Measurements from ENCODE around the gene ADAMTSL3.
"Not testable (repeated sequence)": the region's sequence is repeated elsewhere in the genome, so short reads cannot be mapped to it uniquely, and the experiment has no call there.

DNA sequence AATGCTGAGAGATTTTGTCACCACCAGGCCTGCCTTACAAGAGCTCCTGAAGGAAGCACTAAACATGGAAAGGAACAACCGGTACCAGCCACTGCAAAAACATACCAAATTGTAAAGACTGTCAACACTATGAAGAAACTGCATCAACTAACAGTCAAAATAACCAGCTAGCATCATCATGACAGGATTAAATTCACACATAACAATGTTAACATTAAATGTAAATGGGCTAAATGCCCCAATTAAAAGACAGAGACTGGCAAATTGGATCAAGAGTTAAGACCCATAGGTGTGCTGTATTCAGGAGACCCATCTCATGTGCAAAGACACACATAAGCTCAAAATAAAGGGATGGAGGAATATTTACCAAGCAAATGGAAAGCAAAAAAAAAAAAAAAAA, 311.0 kb downstream of the ADAMTSL3 start:
- TF ChIP-seq, protein P1, sequence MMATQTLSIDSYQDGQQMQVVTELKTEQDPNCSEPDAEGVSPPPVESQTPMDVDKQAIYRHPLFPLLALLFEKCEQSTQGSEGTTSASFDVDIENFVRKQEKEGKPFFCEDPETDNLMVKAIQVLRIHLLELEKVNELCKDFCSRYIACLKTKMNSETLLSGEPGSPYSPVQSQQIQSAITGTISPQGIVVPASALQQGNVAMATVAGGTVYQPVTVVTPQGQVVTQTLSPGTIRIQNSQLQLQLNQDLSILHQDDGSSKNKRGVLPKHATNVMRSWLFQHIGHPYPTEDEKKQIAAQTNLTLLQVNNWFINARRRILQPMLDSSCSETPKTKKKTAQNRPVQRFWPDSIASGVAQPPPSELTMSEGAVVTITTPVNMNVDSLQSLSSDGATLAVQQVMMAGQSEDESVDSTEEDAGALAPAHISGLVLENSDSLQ (IDR thresholded peaks at IDR 0.05), result not testable (repeated sequence)
- not testable (repeated sequence) for TF ChIP-seq FOXA1 (IDR thresholded peaks at IDR 0.05); SP1 (IDR thresholded peaks at IDR 0.05); L3MBTL2 (conservative IDR thresholded peaks at IDR 0.05); FOXM1 (IDR thresholded peaks at IDR 0.05; ENCODE audit: borderline replicate concordance)

All from HEK293T (cell line).